Heart right ventricle (tissue), 16 donors: Measurements from ENCODE around the gene TBC1D22A. TPM values are rescaled to one million over a fixed set of nuclear protein-coding genes. Genes with fewer than 3 reads are reported as not detected.

Experiments used
- ATAC-seq, 8 donors: fragments of 200-7000 bp; cut with Tn5 transposase; one replicate each; pipeline ENCODE4 v1.9.1; 2020; ENCODE audit warnings: mild to moderate bottlenecking in 8 of 8, moderate library complexity in 8 of 8, moderate number of reproducible peaks in 1 of 8
- DNase-seq, 2 donors: peaks; one replicate each; pipeline ENCODE4 v3.0.0-alpha.2; 2020
- H3K27ac ChIP-seq, 10 donors: fragments of 200-600 bp; sonication (generic) in 2 of 10; one replicate each; pipeline versions ENCODE4 v1.5.0 to v1.8.0; 2020 to 2022; ENCODE audit warnings: mild to moderate bottlenecking in 3 of 10
- H3K27me3 ChIP-seq, 7 donors: fragments of 200-600 bp; one replicate each; pipeline ENCODE4 v1.8.0; 2021 to 2022; ENCODE audit warnings: mild to moderate bottlenecking in 2 of 7
- H3K36me3 ChIP-seq, 9 donors: fragments of 200-600 bp; sonication (generic) in 1 of 9; one replicate each; pipeline versions ENCODE4 v1.5.0 to v1.8.0; 2020 to 2022; ENCODE audit warnings: mild to moderate bottlenecking in 2 of 9
- H3K4me1 ChIP-seq, 9 donors: fragments of 200-600 bp; sonication (generic) in 1 of 9; one replicate each; pipeline versions ENCODE4 v1.5.0 to v1.8.0; 2020 to 2022; ENCODE audit warnings: mild to moderate bottlenecking in 4 of 9
- H3K4me3 ChIP-seq, 10 donors: fragments of 200-600 bp; sonication (generic) in 2 of 10; one replicate each; pipeline versions ENCODE4 v1.5.0 to v1.8.0; 2020 to 2022; ENCODE audit warnings: mild to moderate bottlenecking in 7 of 10, moderate library complexity in 2 of 10
- H3K9me3 ChIP-seq, 11 donors: fragments of 200-600 bp in 10 of 11; sonication (generic) in 2 of 11; one replicate each; pipeline versions ENCODE4 v1.5.0 to v1.8.0; 2013 to 2022; ENCODE audit warnings: mild to moderate bottlenecking in 2 of 11, control low read depth in 1 of 11, moderate library complexity in 1 of 11
- CTCF ChIP-seq, 9 donors: fragments of 200-600 bp; sonication (generic) in 2 of 9; IDR thresholded peaks; one replicate each; pipeline versions ENCODE4 v1.5.0 to v1.8.0; 2021 to 2022; ENCODE audit warnings: antibody characterized with exemption in 9 of 9, mild to moderate bottlenecking in 5 of 9, moderate library complexity in 1 of 9
- WGBS, 2 donors: extraction: QIAGEN DNeasy Blood & Tissue Kit; methylation state at CpG; one replicate each; pipeline ENCODE4 v1.1.7; 2013; ENCODE audit warnings: inconsistent platforms in 1 of 2; 5-methylcytosine and 5-hydroxymethylcytosine counted together
- intact Hi-C, 10 donors: fragments of 100-400 bp; cut with DNase I; formaldehyde crosslinking; loops; one replicate each; pipeline versions ENCODE4 v1.11.1 to v1.14.2; 2022
- polyA plus RNA-seq, 2 donors: library from polyadenylated mRNA; stranded (reverse); fragments of 200-250 nt; gene quantifications; one replicate each; pipeline ENCODE4 v1.2.3, GENCODE V29; 2013
- total RNA-seq, 10 donors: library from RNA; stranded (reverse); fragmentation: NEBNext Ultra II Directional in 3 of 10; extraction: Animal tissue kit (Norgen Biotek cat#: 25700) in 3 of 10; gene quantifications; one replicate each; pipeline versions ENCODE4 v1.2.1 to v1.2.4, GENCODE V29; 2021 to 2023
- donor health status: Arrhythmogenic right ventricular cardiomyopathy.
- donor health status: ischemic (EF 13 %, LVEDD 7.1; RV severe dilation, severe dysfunction).
- donor health status: healthy with polysubstance abuse.
- donor health status: DM: no; HTN: yes; CAD: no.
- donor health status: DM: no; HTN: no; CAD: no.
- donor health status: ischemic (EF 25% LVEDD 6.9; RV normal size, moderate dysfunction).
- donor health status: ischemic (EF 25% LVEDD 5.7; RV mildly dilated, moderate dysfunction).
- donor health status: healthy.
- donor health status: DM: yes; HTN: yes; CAD: no.
- donor health status: Ischemic cardiomyopathy.
- donor health status: ischemic (EF 35%, LVEDD 5.7; RV mildly dilated, moderate dysfunction).
- donor health status: nonischemic (EF 11% LVEDD 7.7; RV severe dilation, severe dysfunction).
- donor health status: DM: yes; HTN: yes; CAD: no.
- donor health status: PGD.
- donor health status: ischemic (EF 29% LVEDD 5.4; RV normal size, mild dysfunction).
- donor health status: nonischemic (EF 23%, LVEDD 6.1; RV moderate dilation, normal function).

TBC1D22A gene
- total and polyA plus RNA-seq, 12 donors: 7.2 to 27.9 (median 17.9) TPM

GRCh38 chr22:46863794-46864193 lies 101.3 kb downstream of the TBC1D22A start:
- TF ChIP-seq CTCF (IDR thresholded peaks at IDR 0.05): no peak
- DNase-seq (no peak), ATAC-seq (no peak)
- H3K27ac ChIP-seq: no peak overlapping the region
- no peak overlapping the region for H3K4me3 ChIP-seq
- WGBS, 2 donors: 88% methylated on average over 6 of the region's 6 CpGs
- peaks cover 0 to 5% (median 0%) of the 10 kb centered on the region in 9 donors for H3K36me3 ChIP-seq
- intact Hi-C loops: no loop called here
- H3K27me3 ChIP-seq: no peaks in the 10 kb centered on the region
- no peaks in the 10 kb centered on the region for H3K9me3 ChIP-seq
- H3K4me1 ChIP-seq: no peaks in the 10 kb centered on the region

DNA sequence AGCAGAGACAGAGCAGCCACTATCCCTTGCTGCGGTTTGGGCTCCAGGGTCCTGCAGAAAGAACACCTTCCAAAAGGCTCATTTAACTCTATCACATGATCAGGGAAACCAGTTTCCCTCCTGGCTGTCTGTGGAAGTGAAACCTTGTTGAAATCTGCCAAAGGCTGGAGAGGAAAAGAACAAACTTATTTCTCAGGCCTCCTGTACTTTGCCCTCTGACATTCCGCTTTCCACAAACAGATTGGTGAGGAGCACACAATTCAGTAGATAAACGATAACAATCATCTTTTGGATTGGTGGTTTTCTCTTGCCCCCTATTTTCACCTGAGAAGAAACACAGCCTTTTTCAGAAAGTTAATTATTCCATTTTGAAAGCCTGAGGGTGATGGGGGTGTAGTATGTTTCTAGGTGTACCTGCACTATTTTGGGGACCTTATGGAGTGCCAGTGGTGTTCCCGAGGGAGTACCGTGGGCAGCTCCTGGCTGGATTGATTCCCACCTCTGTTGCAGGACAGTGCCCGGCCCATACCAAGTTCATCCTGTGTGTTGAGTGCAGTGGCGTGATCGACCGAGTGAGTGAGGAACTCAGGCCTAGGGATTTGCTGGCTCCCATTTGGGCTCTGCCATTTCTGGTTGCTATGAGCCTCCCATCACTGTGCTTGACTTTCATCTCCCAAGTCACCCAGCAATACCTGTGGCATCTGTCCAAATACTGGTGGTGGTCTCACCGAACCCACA lies 102.0 kb downstream of the TBC1D22A start:
- Histone ChIP-seq H3K36me3 (peaks cover 0 to 5% (median 0%) of the 10 kb centered on the region in 9 donors), H3K4me1 (no peaks in the 10 kb centered on the region), H3K27ac (no peak overlapping the region), H3K4me3 (no peak overlapping the region), H3K27me3 (no peaks in the 10 kb centered on the region), H3K9me3 (peaks cover 0 to 3% (median 0%) of the 10 kb centered on the region in 11 donors)
- 94 to 95% methylated on average over 10 of the region's 10 CpGs for WGBS, 2 donors
- no peak for TF ChIP-seq CTCF (IDR thresholded peaks at IDR 0.05)
- no peak for ATAC-seq
- intact Hi-C loops: no loop called here
- no peak for DNase-seq

- H3K4me3 ChIP-seq: no peak overlapping the region
- no peak for TF ChIP-seq CTCF (IDR thresholded peaks at IDR 0.05)
- H3K27me3 ChIP-seq: no peaks in the 10 kb centered on the region
- H3K9me3 ChIP-seq: peaks cover 0 to 9% (median 0%) of the 10 kb centered on the region in 11 donors
- intact Hi-C loops: no loop called here
- 99% methylated on average over 3 of the region's 3 CpGs for WGBS, 2 donors
- ATAC-seq (no peak), DNase-seq (no peak)
- H3K36me3 ChIP-seq: peaks cover 0 to 6% (median 0%) of the 10 kb centered on the region in 9 donors
- no peaks in the 10 kb centered on the region for H3K4me1 ChIP-seq
- H3K27ac ChIP-seq: no peak overlapping the region
Observed at GRCh38 chr22:46865052-46865434, 102.6 kb downstream of the TBC1D22A start.

DNA sequence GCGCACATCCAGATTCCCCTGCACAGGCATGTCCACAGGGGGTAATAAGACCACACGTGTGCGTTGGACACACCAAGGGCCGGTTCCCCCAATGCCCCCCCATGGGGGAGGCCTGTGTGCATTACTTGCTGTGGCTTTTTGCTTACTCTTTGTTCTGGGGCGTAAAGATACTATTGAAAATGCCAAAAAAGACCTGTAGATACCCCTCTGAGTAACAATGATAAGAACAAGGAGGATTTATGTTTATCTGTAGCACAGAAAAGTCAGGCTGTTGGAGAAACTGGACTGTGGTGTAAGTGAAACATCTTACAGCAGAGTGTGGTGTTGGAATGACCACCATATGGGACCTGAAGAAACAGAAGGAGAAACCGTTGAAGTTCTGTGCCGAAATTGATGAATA lies 103.2 kb downstream of the TBC1D22A start:
- Histone ChIP-seq H3K9me3 (peaks cover 0 to 15% (median 6%) of the 10 kb centered on the region in 11 donors), H3K27me3 (no peaks in the 10 kb centered on the region), H3K27ac (no peak overlapping the region), H3K4me1 (no peaks in the 10 kb centered on the region), H3K36me3 (peaks cover 0 to 12% (median 2%) of the 10 kb centered on the region in 9 donors), H3K4me3 (no peak overlapping the region)
- intact Hi-C loops: no loop called here
- no peak for TF ChIP-seq CTCF (IDR thresholded peaks at IDR 0.05)
- ATAC-seq (no peak), DNase-seq (no peak)
- 98% methylated on average over 7 of the region's 7 CpGs for WGBS, 2 donors
